ENCODE data around the gene NGFR. TPM values are rescaled to one million over a fixed set of nuclear protein-coding genes. Genes with fewer than 3 reads are reported as not detected.

NGFR gene
- polyA plus RNA-seq, 1 of the 3 experiments (the other 2 are of a cell fraction) = 0.76 TPM

GRCh38 chr17:49457564-49458535 is 37.2 kb upstream of the NGFR start:
- no peak for DNase-seq
- H3F3A ChIP-seq (replicated peaks; ENCODE audit: insufficient read depth) = no peaks in the 10 kb centered on the region
- no peaks in the 10 kb centered on the region for H3K79me2 ChIP-seq (ENCODE audit: insufficient read depth)
- CTCF ChIA-PET = interaction anchor here (1.0 to 9.2 kb wide), 7 partner anchors 12 to 110 kb away, joined by 3 to 96 read pairs (median 5); partner anchors contain the start of gene NGFR
- no peak overlapping the region for H3K4me3 ChIP-seq (ENCODE audit: low read depth in 2 of 2, low read length in 1 of 2)
- no peak for TF ChIP-seq JUND (IDR thresholded peaks at IDR 0.05)
- no peak for TF ChIP-seq TAF1 (IDR thresholded peaks at IDR 0.05; ENCODE audit: borderline replicate concordance, low read depth, low read length)
- TF ChIP-seq, protein P1, sequence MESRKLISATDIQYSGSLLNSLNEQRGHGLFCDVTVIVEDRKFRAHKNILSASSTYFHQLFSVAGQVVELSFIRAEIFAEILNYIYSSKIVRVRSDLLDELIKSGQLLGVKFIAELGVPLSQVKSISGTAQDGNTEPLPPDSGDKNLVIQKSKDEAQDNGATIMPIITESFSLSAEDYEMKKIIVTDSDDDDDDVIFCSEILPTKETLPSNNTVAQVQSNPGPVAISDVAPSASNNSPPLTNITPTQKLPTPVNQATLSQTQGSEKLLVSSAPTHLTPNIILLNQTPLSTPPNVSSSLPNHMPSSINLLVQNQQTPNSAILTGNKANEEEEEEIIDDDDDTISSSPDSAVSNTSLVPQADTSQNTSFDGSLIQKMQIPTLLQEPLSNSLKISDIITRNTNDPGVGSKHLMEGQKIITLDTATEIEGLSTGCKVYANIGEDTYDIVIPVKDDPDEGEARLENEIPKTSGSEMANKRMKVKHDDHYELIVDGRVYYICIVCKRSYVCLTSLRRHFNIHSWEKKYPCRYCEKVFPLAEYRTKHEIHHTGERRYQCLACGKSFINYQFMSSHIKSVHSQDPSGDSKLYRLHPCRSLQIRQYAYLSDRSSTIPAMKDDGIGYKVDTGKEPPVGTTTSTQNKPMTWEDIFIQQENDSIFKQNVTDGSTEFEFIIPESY (IDR thresholded peaks at IDR 0.05; ENCODE audit: borderline replicate concordance, low read depth) = no peak
- TF ChIP-seq, protein P2, sequence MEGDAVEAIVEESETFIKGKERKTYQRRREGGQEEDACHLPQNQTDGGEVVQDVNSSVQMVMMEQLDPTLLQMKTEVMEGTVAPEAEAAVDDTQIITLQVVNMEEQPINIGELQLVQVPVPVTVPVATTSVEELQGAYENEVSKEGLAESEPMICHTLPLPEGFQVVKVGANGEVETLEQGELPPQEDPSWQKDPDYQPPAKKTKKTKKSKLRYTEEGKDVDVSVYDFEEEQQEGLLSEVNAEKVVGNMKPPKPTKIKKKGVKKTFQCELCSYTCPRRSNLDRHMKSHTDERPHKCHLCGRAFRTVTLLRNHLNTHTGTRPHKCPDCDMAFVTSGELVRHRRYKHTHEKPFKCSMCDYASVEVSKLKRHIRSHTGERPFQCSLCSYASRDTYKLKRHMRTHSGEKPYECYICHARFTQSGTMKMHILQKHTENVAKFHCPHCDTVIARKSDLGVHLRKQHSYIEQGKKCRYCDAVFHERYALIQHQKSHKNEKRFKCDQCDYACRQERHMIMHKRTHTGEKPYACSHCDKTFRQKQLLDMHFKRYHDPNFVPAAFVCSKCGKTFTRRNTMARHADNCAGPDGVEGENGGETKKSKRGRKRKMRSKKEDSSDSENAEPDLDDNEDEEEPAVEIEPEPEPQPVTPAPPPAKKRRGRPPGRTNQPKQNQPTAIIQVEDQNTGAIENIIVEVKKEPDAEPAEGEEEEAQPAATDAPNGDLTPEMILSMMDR (IDR thresholded peaks at IDR 0.05) = no peak
- no peak for TF ChIP-seq CHD2 (IDR thresholded peaks at IDR 0.05; ENCODE audit: low read length, partially characterized antibody)
- H3K4me1 ChIP-seq (ENCODE audit: control insufficient read depth in 1 of 2, insufficient read depth in 2 of 2, low read depth in 1 of 2, low read length in 1 of 2) = peaks cover 18% of the 10 kb centered on the region in 2 experiments; a peak in 3 of 4 replicates
- no peaks in the 10 kb centered on the region for H3K9me2 ChIP-seq
- no peaks in the 10 kb centered on the region for H3K36me3 ChIP-seq (replicated peaks in 1 of 2; ENCODE audit: control insufficient read depth in 1 of 2, insufficient read depth in 2 of 2, low read length in 1 of 2)
- WGBS (ENCODE audit: low lambda C conversion rate) = 72% methylated on average over 15 of the region's 15 CpGs
- no peaks in the 10 kb centered on the region for H4K20me1 ChIP-seq (ENCODE audit: insufficient read depth)
- H3K9me3 ChIP-seq = no peaks in the 10 kb centered on the region
- no peak overlapping the region for H2AFZ ChIP-seq (ENCODE audit: low read depth)
- POLR2A ChIA-PET = no interaction called here
- H3K4me2 ChIP-seq = no peak overlapping the region
- peaks cover 35% of the 10 kb centered on the region for H3K27me3 ChIP-seq (ENCODE audit: insufficient read depth)
- no peak overlapping the region for H3K27ac ChIP-seq (ENCODE audit: low read depth in 2 of 2, low read length in 1 of 2)
- H3K9ac ChIP-seq = no peak overlapping the region

DNA sequence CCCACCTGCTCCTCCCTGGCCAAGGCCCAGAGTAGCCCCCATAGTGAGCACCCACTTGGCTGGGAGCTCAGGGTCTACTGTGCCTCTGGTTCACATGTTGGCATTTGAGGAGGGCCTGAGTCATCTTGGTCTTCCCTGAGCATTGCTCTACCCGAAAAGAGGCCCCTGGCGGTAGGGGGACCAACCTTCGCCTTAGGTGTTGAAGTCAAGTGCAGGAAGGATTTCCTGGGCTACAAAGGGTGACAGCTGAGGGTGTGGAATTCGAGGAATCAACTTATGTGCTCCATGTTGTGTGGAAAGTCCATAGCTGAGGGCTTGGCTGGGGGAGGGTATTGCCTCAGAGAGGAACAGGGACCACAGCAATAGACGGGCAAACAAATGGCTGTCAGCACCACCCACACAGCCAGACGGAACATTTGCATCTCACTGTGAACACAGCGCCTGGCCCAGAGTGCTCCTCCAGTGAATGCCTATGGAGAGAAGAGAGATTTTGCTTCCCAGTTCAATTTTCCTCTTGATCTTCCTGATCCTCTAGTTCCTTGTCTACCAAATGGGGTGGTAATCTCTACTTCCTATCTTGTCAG is 35.6 kb upstream of the NGFR start:
- Histone ChIP-seq H3K9me3 (no peaks in the 10 kb centered on the region), H3K4me3 (ENCODE audit: low read depth in 2 of 2, low read length in 1 of 2) (no peak overlapping the region), H3F3A (replicated peaks; ENCODE audit: insufficient read depth) (no peaks in the 10 kb centered on the region), H3K4me1 (ENCODE audit: control insufficient read depth in 1 of 2, insufficient read depth in 2 of 2, low read depth in 1 of 2, low read length in 1 of 2) (peaks cover 8 to 18% of the 10 kb centered on the region in 2 experiments; a peak in 2 of 4 replicates), H2AFZ (ENCODE audit: low read depth) (no peak overlapping the region), H3K79me2 (ENCODE audit: insufficient read depth) (no peaks in the 10 kb centered on the region), H3K27me3 (ENCODE audit: insufficient read depth) (peaks cover 48% of the 10 kb centered on the region), H3K9ac (no peak overlapping the region), H3K9me2 (no peaks in the 10 kb centered on the region), H4K20me1 (ENCODE audit: insufficient read depth) (no peaks in the 10 kb centered on the region), H3K36me3 (replicated peaks in 1 of 2; ENCODE audit: control insufficient read depth in 1 of 2, insufficient read depth in 2 of 2, low read length in 1 of 2) (no peaks in the 10 kb centered on the region), H3K27ac (ENCODE audit: low read depth in 2 of 2, low read length in 1 of 2) (no peak overlapping the region), H3K4me2 (no peak overlapping the region)
- POLR2A ChIA-PET = no interaction called here
- CTCF ChIA-PET = interaction anchor here (1.2 to 9.2 kb wide), 5 partner anchors 22 to 97 kb away, joined by 3 to 96 read pairs (median 13); partner anchors contain the start of gene NGFR
- no peak for DNase-seq
- WGBS (ENCODE audit: low lambda C conversion rate) = 76% methylated on average over 7 of the region's 7 CpGs
- TF ChIP-seq RXRA (IDR thresholded peaks at IDR 0.05; ENCODE audit: borderline replicate concordance, low read depth) (no peak), TEAD4 (IDR thresholded peaks at IDR 0.05; ENCODE audit: borderline replicate concordance, insufficient read depth) (no peak), MXI1 (IDR thresholded peaks at IDR 0.05; ENCODE audit: low read depth, low read length) (no peak), GABPA (IDR thresholded peaks at IDR 0.05; ENCODE audit: low read depth) (no peak), TCF12 (IDR thresholded peaks at IDR 0.05) (no peak), IRF3 (IDR thresholded peaks at IDR 0.05; ENCODE audit: low read depth, low read length) (no peak), REST (IDR thresholded peaks at IDR 0.05; ENCODE audit: low read depth, low read length) (no peak), RAD21 (IDR thresholded peaks at IDR 0.05; ENCODE audit: low read length) (no peak)
- TF ChIP-seq, protein P2 (IDR thresholded peaks at IDR 0.05) = no peak
